SU-DHL-6 (cell line): ENCODE results near the gene C21orf58.

Source experiments
- H2AFZ ChIP-seq: fragments of 200-600 bp; sonication (generic); 2 replicates; pipeline ENCODE4 v1.6.1; 2014; ENCODE audit warnings: low read depth, mild to moderate bottlenecking, moderate library complexity, mixed read lengths, antibody characterized with exemption, low read length; ENCODE audit not compliant: severe bottlenecking
- H3F3A ChIP-seq: fragments of 200-600 bp; shearing (Covaris generic); 2 replicates; pipeline ENCODE4 v1.6.0; 2016; ENCODE audit warnings: antibody characterized with exemption, mild to moderate bottlenecking; ENCODE audit not compliant: insufficient read depth
- H3K27ac ChIP-seq: fragments of 200-600 bp; sonication (generic); 2 replicates; pipeline ENCODE4 v1.5.1; 2016; ENCODE audit warnings: low read depth, mild to moderate bottlenecking, low read length, moderate library complexity, mixed read lengths
- H3K27me3 ChIP-seq: fragments of 200-600 bp; sonication (generic), shearing (Covaris generic); 2 replicates; pipeline ENCODE4 v1.6.0; 2014; ENCODE audit warnings: mild to moderate bottlenecking, low read length
- H3K36me3 ChIP-seq: fragments of 200-600 bp; sonication (generic); 2 replicates; pipeline ENCODE4 v1.6.1; 2014; ENCODE audit warnings: mild to moderate bottlenecking, low read length, mixed read lengths
- H3K4me2 ChIP-seq: fragments of 300-600, 200-600 bp; shearing (Covaris generic), sonication (generic); 2 replicates; pipeline ENCODE4 v1.6.0; 2014; ENCODE audit warnings: low read length, low read depth, mild to moderate bottlenecking; ENCODE audit not compliant: poor library complexity, severe bottlenecking
- H3K4me3 ChIP-seq: fragments of 200-600 bp; sonication (generic); 2 replicates; pipeline ENCODE4 v1.5.1; 2014; ENCODE audit warnings: antibody characterized with exemption, low read length, mild to moderate bottlenecking, mixed read lengths; ENCODE audit not compliant: insufficient read depth, poor library complexity, severe bottlenecking
- H3K79me2 ChIP-seq: fragments of 200-600 bp; sonication (generic); 2 replicates; pipeline ENCODE4 v1.6.1; 2014; ENCODE audit warnings: mild to moderate bottlenecking, low read length, moderate library complexity; ENCODE audit not compliant: insufficient read depth
- H3K9ac ChIP-seq: fragments of 200-600 bp; sonication (generic); 2 replicates; pipeline ENCODE4 v1.7.0; 2014; ENCODE audit warnings: mild to moderate bottlenecking, low read length
- H3K9me2 ChIP-seq: fragments of 200-600 bp; sonication (generic); replicated peaks from 2 replicates; pipeline ENCODE4 v1.6.1; 2014; ENCODE audit warnings: low read length; ENCODE audit not compliant: insufficient read depth
- H3K9me3 ChIP-seq: fragments of 200-600 bp; sonication (generic); 2 replicates; pipeline ENCODE4 v1.6.1; 2014; ENCODE audit warnings: low read length, mixed read lengths; ENCODE audit not compliant: insufficient read depth
- H4K20me1 ChIP-seq: fragments of 200-600 bp; sonication (generic); 2 replicates; pipeline ENCODE4 v1.6.1; 2014; ENCODE audit warnings: low read depth, mild to moderate bottlenecking, antibody characterized with exemption, low read length, moderate library complexity, mixed read lengths
- CTCF ChIP-seq: fragments of 200-600 bp; sonication (generic); IDR thresholded peaks from one replicate; pipeline ENCODE4 v1.5.1; 2017; ENCODE audit warnings: antibody characterized with exemption, mild to moderate bottlenecking, low read length, moderate library complexity; ENCODE audit not compliant: insufficient read depth, poor library complexity, severe bottlenecking
- EZH2phosphoT487 ChIP-seq: fragments of 200-600 bp; sonication (generic), shearing (Covaris generic); conservative IDR thresholded peaks from 2 replicates; pipeline ENCODE4 v1.6.1; 2018; ENCODE audit warnings: mild to moderate bottlenecking, antibody characterized with exemption, low read length, moderate library complexity, mixed read lengths

The C21orf58 gene

DNA sequence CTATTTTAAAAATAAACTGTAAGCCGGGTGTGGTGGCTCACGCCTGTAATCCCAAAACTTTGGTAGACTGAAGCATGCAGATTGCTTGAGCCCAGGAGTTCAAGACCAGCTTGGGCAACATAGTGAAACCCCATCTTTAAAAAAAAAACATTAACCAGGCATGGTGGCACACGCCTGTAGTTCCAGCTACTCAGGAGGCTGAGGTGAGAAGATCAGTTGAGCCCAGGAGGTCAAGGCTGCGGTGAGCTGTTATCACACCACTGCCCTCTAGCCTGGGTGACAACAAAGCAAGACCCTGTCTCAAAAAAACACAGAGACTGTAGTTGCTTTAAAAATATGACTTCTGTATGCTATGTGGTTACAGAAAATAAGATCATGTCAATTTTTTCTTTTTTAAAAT, 70.8 kb downstream of the C21orf58 start:
- no peaks in the 10 kb centered on the region for H3K27me3 ChIP-seq
- no peaks in the 10 kb centered on the region for H4K20me1 ChIP-seq
- no peaks in the 10 kb centered on the region for H3K9me3 ChIP-seq
- TF ChIP-seq EZH2phosphoT487 (no peak), CTCF (no peak)
- H3K36me3 ChIP-seq: peaks cover 22% of the 10 kb centered on the region; the same call in 1 of the 2 replicates
- no peak overlapping the region for H2AFZ ChIP-seq
- no peak overlapping the region for H3K4me3 ChIP-seq
- 0 out of 2 replicates have a peak, but pooled peaks cover 3% of the 10 kb centered on the region for H3F3A ChIP-seq
- no peak overlapping the region for H3K27ac ChIP-seq
- H3K79me2 ChIP-seq: no peaks in the 10 kb centered on the region; the same call in 1 of the 2 replicates
- H3K9ac ChIP-seq: no peak overlapping the region
- H3K9me2 ChIP-seq: no peaks in the 10 kb centered on the region
- H3K4me2 ChIP-seq: no peak overlapping the region
